DND-41 (cell line): ENCODE measurements around the gene PDE4B.

Experiments
- EZH2 ChIP-seq: IDR thresholded peaks from 3 replicates; pipeline ENCODE4 v1.6.1; 2012; ENCODE audit warnings: borderline replicate concordance, low read depth, mild to moderate bottlenecking, moderate library complexity, low read length, inconsistent platforms; ENCODE audit not compliant: severe bottlenecking
- TF ChIP-seq, protein P1 (sequence below): IDR thresholded peaks from 2 replicates; pipeline ENCODE4 v1.5.1; 2012; ENCODE audit warnings: borderline replicate concordance, low read length, moderate library complexity, mild to moderate bottlenecking; ENCODE audit not compliant: poor library complexity, severe bottlenecking; ENCODE audit errors: extremely low read depth

DNA sequence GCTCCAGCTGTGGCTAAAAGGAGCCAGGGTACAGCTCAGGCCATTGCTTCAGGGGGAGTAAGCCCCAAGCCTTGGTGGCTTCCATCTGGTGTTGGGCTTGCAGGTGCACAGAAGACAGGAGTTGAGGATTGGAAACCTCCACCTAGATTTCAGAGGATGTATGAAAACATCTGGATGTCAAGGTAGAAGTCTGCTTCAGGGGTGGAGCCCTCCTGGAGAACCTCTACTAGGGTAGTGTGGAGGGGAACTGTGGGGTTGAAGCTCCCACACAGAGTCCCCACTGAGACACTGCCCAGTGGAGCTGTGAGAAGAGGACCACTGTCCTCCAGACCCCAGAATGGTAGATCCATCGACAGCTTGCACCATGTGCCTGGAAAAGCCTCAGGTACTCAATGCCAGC, 183.0 kb downstream of the PDE4B start:
- TF ChIP-seq, protein P1, sequence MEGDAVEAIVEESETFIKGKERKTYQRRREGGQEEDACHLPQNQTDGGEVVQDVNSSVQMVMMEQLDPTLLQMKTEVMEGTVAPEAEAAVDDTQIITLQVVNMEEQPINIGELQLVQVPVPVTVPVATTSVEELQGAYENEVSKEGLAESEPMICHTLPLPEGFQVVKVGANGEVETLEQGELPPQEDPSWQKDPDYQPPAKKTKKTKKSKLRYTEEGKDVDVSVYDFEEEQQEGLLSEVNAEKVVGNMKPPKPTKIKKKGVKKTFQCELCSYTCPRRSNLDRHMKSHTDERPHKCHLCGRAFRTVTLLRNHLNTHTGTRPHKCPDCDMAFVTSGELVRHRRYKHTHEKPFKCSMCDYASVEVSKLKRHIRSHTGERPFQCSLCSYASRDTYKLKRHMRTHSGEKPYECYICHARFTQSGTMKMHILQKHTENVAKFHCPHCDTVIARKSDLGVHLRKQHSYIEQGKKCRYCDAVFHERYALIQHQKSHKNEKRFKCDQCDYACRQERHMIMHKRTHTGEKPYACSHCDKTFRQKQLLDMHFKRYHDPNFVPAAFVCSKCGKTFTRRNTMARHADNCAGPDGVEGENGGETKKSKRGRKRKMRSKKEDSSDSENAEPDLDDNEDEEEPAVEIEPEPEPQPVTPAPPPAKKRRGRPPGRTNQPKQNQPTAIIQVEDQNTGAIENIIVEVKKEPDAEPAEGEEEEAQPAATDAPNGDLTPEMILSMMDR, result no peak
- no peak for TF ChIP-seq EZH2
